H4 (cell line): Measurements from ENCODE around the gene C16orf96. TPM values are rescaled to one million over a fixed set of nuclear protein-coding genes. Genes with fewer than 3 reads are reported as not detected.
"Not testable (repeated sequence)": the region's sequence is repeated elsewhere in the genome, so short reads cannot be mapped to it uniquely, and the experiment has no call there.

Experiments
- DNase-seq: peaks from one replicate; pipeline ENCODE4 v3.0.0-alpha.2; 2015; ENCODE audit warnings: low spot score
- total RNA-seq: library from RNA; depleted of rRNA; stranded (reverse); fragments of >200 nt; shearing (Covaris generic); gene quantifications from 2 replicates; pipeline ENCODE4 v1.2.3, GENCODE V29; 2014

The C16orf96 gene
- total RNA-seq, 1 experiment from 2014 or later = not detected

- no peak for DNase-seq
Measured at GRCh38 chr16:4566144-4566543, 10.0 kb downstream of the C16orf96 start.

GRCh38 chr16:4570086-4570485, 13.9 kb downstream of the C16orf96 start:
- DNase-seq = no peak

GRCh38 chr16:4570688-4571321, 14.7 kb downstream of the C16orf96 start:
- no peak for DNase-seq

GRCh38 chr16:4572715-4573114, 16.6 kb downstream of the C16orf96 start:
- DNase-seq = no peak

- DNase-seq = not testable (repeated sequence)
Measured at GRCh38 chr16:4573926-4574325, 17.8 kb downstream of the C16orf96 start.

GRCh38 chr16:4574919-4575705, 19.0 kb downstream of the C16orf96 start:
- DNase-seq = no peak

GRCh38 chr16:4576008-4576407, 19.9 kb downstream of the C16orf96 start:
- DNase-seq = no peak

- DNase-seq = no peak
Measured at GRCh38 chr16:4578961-4579530, 22.9 kb downstream of the C16orf96 start.

GRCh38 chr16:4580250-4580649, 24.1 kb downstream of the C16orf96 start:
- DNase-seq = no peak

- DNase-seq = no peak
Measured at GRCh38 chr16:4583906-4584305, 27.8 kb downstream of the C16orf96 start.

- DNase-seq = no peak
Measured at GRCh38 chr16:4586291-4586690, 30.2 kb downstream of the C16orf96 start.

GRCh38 chr16:4588386-4588785, 32.2 kb downstream of the C16orf96 start:
- no peak for DNase-seq

- DNase-seq = no peak
Measured at GRCh38 chr16:4588961-4589360, 32.8 kb downstream of the C16orf96 start.

GRCh38 chr16:4591191-4591590, 35.1 kb downstream of the C16orf96 start:
- DNase-seq = no peak

- no peak for DNase-seq
Measured at GRCh38 chr16:4591706-4592470, 35.7 kb downstream of the C16orf96 start.

- DNase-seq = no peak
Measured at GRCh38 chr16:4593086-4593485, 36.9 kb downstream of the C16orf96 start.

GRCh38 chr16:4594433-4595410, 38.6 kb downstream of the C16orf96 start:
- no peak for DNase-seq

- DNase-seq = no peak
Measured at GRCh38 chr16:4597174-4597573, 41.0 kb downstream of the C16orf96 start.

GRCh38 chr16:4599037-4599436, 42.9 kb downstream of the C16orf96 start:
- no peak for DNase-seq

GRCh38 chr16:4599545-4599944, 43.4 kb downstream of the C16orf96 start:
- DNase-seq = no peak
